H1 (cell line): Measurements from ENCODE around the gene SYDE2.

ENCODE experiments used
- CTCF ChIP-seq, 3 experiments: IDR thresholded peaks; 1 replicate in 2 of 3; 2 replicates in 1 of 3; pipeline versions ENCODE4 v1.5.1 to v1.6.1; 2011; ENCODE audit warnings: low read length in 3 of 3, mild to moderate bottlenecking in 3 of 3, inconsistent platforms in 2 of 3, low read depth in 1 of 3, moderate library complexity in 1 of 3; ENCODE audit not compliant: insufficient read depth in 1 of 3; ENCODE audit errors: control extremely low read depth in 1 of 3
- EGR1 ChIP-seq: IDR thresholded peaks from 2 replicates; pipeline ENCODE4 v1.6.1; 2011; ENCODE audit warnings: low read depth, low read length, borderline replicate concordance
- EP300 ChIP-seq, 2 experiments: IDR thresholded peaks; 1 replicate in 1 of 2; 2 replicates in 1 of 2; pipeline ENCODE4 v1.6.1; 2011 to 2012; ENCODE audit warnings: low read depth in 2 of 2, low read length in 2 of 2, mild to moderate bottlenecking in 2 of 2, borderline replicate concordance in 1 of 2, inconsistent platforms in 1 of 2, moderate library complexity in 1 of 2
- EZH2 ChIP-seq: fragments of 200-600 bp; sonication (generic); IDR thresholded peaks from 2 replicates; pipeline ENCODE4 v1.7.1; 2012; ENCODE audit warnings: low read depth, mild to moderate bottlenecking, moderate library complexity, low read length, inconsistent platforms; ENCODE audit not compliant: severe bottlenecking
- GABPA ChIP-seq: IDR thresholded peaks from 2 replicates; pipeline ENCODE4 v1.6.1; 2011; ENCODE audit warnings: mild to moderate bottlenecking, low read length, moderate library complexity, borderline replicate concordance; ENCODE audit not compliant: insufficient read depth
- JUN ChIP-seq: IDR thresholded peaks from 2 replicates; pipeline ENCODE4 v1.6.1; 2011; ENCODE audit warnings: low read depth, mild to moderate bottlenecking, improper control_type of control experiment, low read length
- JUND ChIP-seq: IDR thresholded peaks from 2 replicates; pipeline ENCODE4 v1.6.1; 2011; ENCODE audit warnings: mild to moderate bottlenecking, improper control_type of control experiment, low read length
- NANOG ChIP-seq: IDR thresholded peaks from 2 replicates; pipeline ENCODE4 v1.6.1; 2011; ENCODE audit warnings: low read length, low read depth, mild to moderate bottlenecking, inconsistent platforms; ENCODE audit not compliant: insufficient read depth, poor library complexity, severe bottlenecking
- POLR2A ChIP-seq, 2 experiments: IDR thresholded peaks; 1 replicate in 1 of 2; 2 replicates in 1 of 2; pipeline ENCODE4 v1.6.1; 2011; ENCODE audit warnings: low read depth in 2 of 2, low read length in 2 of 2, mild to moderate bottlenecking in 2 of 2; ENCODE audit errors: control extremely low read depth in 1 of 2
- SUZ12 ChIP-seq: fragments of 200-600 bp; sonication (generic); IDR thresholded peaks from 2 replicates; pipeline ENCODE4 v1.6.1; 2012; ENCODE audit warnings: mild to moderate bottlenecking, inconsistent platforms, low read length, moderate library complexity, mixed read lengths
- YY1 ChIP-seq: IDR thresholded peaks from 2 replicates; pipeline ENCODE4 v1.6.1; 2011; ENCODE audit warnings: low read depth, mild to moderate bottlenecking, low read length
- TF ChIP-seq, protein P1 (sequence below): IDR thresholded peaks from 2 replicates; pipeline ENCODE4 v1.6.1; 2012; ENCODE audit warnings: inconsistent platforms
- TF ChIP-seq, protein P2 (sequence below): IDR thresholded peaks from 2 replicates; pipeline ENCODE4 v1.6.1; 2011; ENCODE audit warnings: low read length, improper control_type of control experiment

DNA sequence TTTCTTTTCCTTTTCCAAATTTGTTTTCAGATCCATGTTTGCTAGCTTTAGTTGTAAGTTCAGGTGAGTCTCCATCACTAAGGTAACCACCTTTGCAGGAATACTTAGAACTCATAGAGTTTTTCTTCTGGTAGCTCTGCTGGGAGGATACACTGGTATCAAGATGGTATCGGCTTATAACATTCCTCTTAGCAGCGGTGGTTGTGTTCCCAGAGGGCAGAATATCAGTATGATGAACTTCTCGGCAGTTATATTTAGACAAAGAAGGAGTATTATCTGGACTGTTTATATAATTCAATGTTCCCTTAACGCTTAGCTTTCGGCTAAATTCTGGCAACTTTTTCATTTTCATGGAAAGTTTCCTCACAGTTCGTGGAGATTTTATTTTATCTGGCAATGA is 18.1 kb downstream of the SYDE2 start:
- no peak for TF ChIP-seq SUZ12
- TF ChIP-seq POLR2A (IDR thresholded peaks at IDR 0.05; ENCODE audit: control extremely low read depth in 1 of 2, low read depth in 2 of 2, low read length in 2 of 2): no peak
- no peak for TF ChIP-seq EGR1
- TF ChIP-seq CTCF (IDR thresholded peaks at IDR 0.05; ENCODE audit: control extremely low read depth in 1 of 3, insufficient read depth in 1 of 3, low read depth in 1 of 3, low read length in 3 of 3): no peak
- TF ChIP-seq GABPA: no peak
- no peak for TF ChIP-seq JUND
- TF ChIP-seq NANOG: no peak
- TF ChIP-seq, protein P1, sequence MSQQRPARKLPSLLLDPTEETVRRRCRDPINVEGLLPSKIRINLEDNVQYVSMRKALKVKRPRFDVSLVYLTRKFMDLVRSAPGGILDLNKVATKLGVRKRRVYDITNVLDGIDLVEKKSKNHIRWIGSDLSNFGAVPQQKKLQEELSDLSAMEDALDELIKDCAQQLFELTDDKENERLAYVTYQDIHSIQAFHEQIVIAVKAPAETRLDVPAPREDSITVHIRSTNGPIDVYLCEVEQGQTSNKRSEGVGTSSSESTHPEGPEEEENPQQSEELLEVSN: no peak
- TF ChIP-seq EP300 (IDR thresholded peaks at IDR 0.05; ENCODE audit: borderline replicate concordance in 1 of 2, low read depth in 2 of 2, low read length in 2 of 2): no peak
- no peak for TF ChIP-seq EZH2
- TF ChIP-seq, protein P2, sequence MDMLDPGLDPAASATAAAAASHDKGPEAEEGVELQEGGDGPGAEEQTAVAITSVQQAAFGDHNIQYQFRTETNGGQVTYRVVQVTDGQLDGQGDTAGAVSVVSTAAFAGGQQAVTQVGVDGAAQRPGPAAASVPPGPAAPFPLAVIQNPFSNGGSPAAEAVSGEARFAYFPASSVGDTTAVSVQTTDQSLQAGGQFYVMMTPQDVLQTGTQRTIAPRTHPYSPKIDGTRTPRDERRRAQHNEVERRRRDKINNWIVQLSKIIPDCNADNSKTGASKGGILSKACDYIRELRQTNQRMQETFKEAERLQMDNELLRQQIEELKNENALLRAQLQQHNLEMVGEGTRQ: no peak
- TF ChIP-seq YY1: no peak
- TF ChIP-seq JUN: no peak
